HepG2 (cell line): ENCODE data around the gene XAF1. TPM values are rescaled to one million over a fixed set of nuclear protein-coding genes. Genes with fewer than 3 reads are reported as not detected.

ENCODE experiments used
- ARHGAP35 ChIP-seq: sonication (generic); formaldehyde crosslinking; IDR thresholded peaks from 2 replicates; pipeline ENCODE4 v1.9.0; 2022; ENCODE audit warnings: mild to moderate bottlenecking, inconsistent platforms, moderate library complexity, missing genetic modification reagents, borderline replicate concordance
- ARID4A ChIP-seq: sonication (generic); formaldehyde crosslinking; IDR thresholded peaks from 2 replicates; pipeline ENCODE4 v1.5.0; 2020; ENCODE audit warnings: mild to moderate bottlenecking, missing genetic modification reagents, borderline replicate concordance
- CERS6 ChIP-seq: sonication (generic); formaldehyde crosslinking; IDR thresholded peaks from 2 replicates; pipeline ENCODE4 v1.5.0; 2020; ENCODE audit warnings: missing genetic modification reagents
- DPF2 ChIP-seq: sonication (generic); formaldehyde crosslinking; IDR thresholded peaks from 2 replicates; pipeline ENCODE4 v1.4.0; 2020; ENCODE audit warnings: mild to moderate bottlenecking, low read depth, missing genetic modification reagents, borderline replicate concordance
- GPN1 ChIP-seq: sonication (generic); formaldehyde crosslinking; IDR thresholded peaks from 2 replicates; pipeline ENCODE4 v1.5.1; 2020; ENCODE audit warnings: missing genetic modification reagents, borderline replicate concordance
- GRHL1 ChIP-seq: sonication (generic); formaldehyde crosslinking; conservative IDR thresholded peaks from 2 replicates; pipeline ENCODE4 v1.8.0; 2022; ENCODE audit warnings: missing genetic modification reagents
- HMG20B ChIP-seq: conservative IDR thresholded peaks from 2 replicates; pipeline ENCODE4 v1.6.1; 2016; ENCODE audit warnings: missing genetic modification reagents, missing compliant biosample characterization
- IKZF4 ChIP-seq: sonication (generic); formaldehyde crosslinking; IDR thresholded peaks from 2 replicates; pipeline ENCODE4 v1.5.1; 2020; ENCODE audit warnings: borderline replicate concordance, mild to moderate bottlenecking, low read depth, missing genetic modification reagents; ENCODE audit errors: not compliant biosample characterization
- NFYC ChIP-seq: IDR thresholded peaks from 2 replicates; pipeline ENCODE4 v1.6.1; 2016; ENCODE audit warnings: missing genetic modification reagents, missing compliant biosample characterization
- RXRB ChIP-seq: IDR thresholded peaks from 2 replicates; pipeline ENCODE4 v1.6.1; 2016; ENCODE audit warnings: borderline replicate concordance, missing genetic modification reagents, missing compliant biosample characterization
- SP140L ChIP-seq: sonication (generic); formaldehyde crosslinking; IDR thresholded peaks from 2 replicates; pipeline ENCODE4 v1.4.0; 2020; ENCODE audit warnings: missing genetic modification reagents, borderline replicate concordance
- YEATS2 ChIP-seq: sonication (generic); formaldehyde crosslinking; IDR thresholded peaks from 2 replicates; pipeline ENCODE4 v1.4.0; 2020; ENCODE audit warnings: missing genetic modification reagents, borderline replicate concordance
- ZNF646 ChIP-seq: sonication (generic); formaldehyde crosslinking; IDR thresholded peaks from 2 replicates; pipeline ENCODE4 v1.9.0; 2021; ENCODE audit warnings: mild to moderate bottlenecking, missing genetic modification reagents
- ZNF704 ChIP-seq: sonication (generic); formaldehyde crosslinking; IDR thresholded peaks from 2 replicates; pipeline ENCODE4 v1.8.1; 2023; ENCODE audit warnings: mild to moderate bottlenecking, inconsistent platforms, moderate library complexity, missing genetic modification reagents, borderline replicate concordance
- polyA plus RNA-seq, 8 experiments: library from polyadenylated mRNA; depleted of rRNA in 3 of 8; stranded (reverse) in 7 of 8; unstranded in 1 of 8; fragments of >200 nt; fragmentation: Illumina TruSeq in 4 of 8; extraction: Trizol in 4 of 8; gene quantifications; 2 replicates each; pipeline versions ENCODE4 v1.2.1 to v1.2.3, GENCODE V29; 2011 to 2016; ENCODE audit warnings: low read depth in 4 of 8, missing spikeins in 1 of 8, mixed read lengths in 1 of 8; ENCODE audit not compliant: insufficient read depth in 1 of 8
- total RNA-seq, 5 experiments: library from RNA; depleted of rRNA; stranded (reverse); fragments of >200 nt; fragmentation: Illumina TruSeq; extraction: Trizol; gene quantifications; 2 replicates each; pipeline ENCODE4 v1.2.3, GENCODE V29; 2016; ENCODE audit warnings: low read depth in 1 of 5

Gene XAF1
- total and polyA plus RNA-seq, 2 of the 13 experiments (the other 11 are each of a cell fraction or from before 2014, with no cell fraction given), result 1.2 to 2.4 TPM

- TF ChIP-seq ZNF704 (CRISPR knock-in tag) (no peak), RXRB (CRISPR knock-in tag) (peak; percentile 62), YEATS2 (CRISPR knock-in tag) (no peak), DPF2 (CRISPR knock-in tag) (no peak), GRHL1 (no peak), HMG20B (CRISPR knock-in tag) (0 out of 2 replicates have a peak, but pooled peaks have one; percentile 25), ARID4A (CRISPR knock-in tag) (no peak; the same call in 1 of the 2 replicates), CERS6 (no peak), SP140L (CRISPR knock-in tag) (no peak), ARHGAP35 (CRISPR knock-in tag) (0 out of 2 replicates have a peak, but pooled peaks have one; percentile 11), GPN1 (no peak), NFYC (no peak), IKZF4 (CRISPR knock-in tag) (no peak), ZNF646 (CRISPR knock-in tag) (peak; percentile 99)
Measured at GRCh38 chr17:6711681-6712057, 44.2 kb upstream of the XAF1 start (continued).
